GM12878 (cell line): ENCODE data around the gene PCGF1. TPM values are rescaled to one million over a fixed set of nuclear protein-coding genes. Genes with fewer than 3 reads are reported as not detected.
A peak's percentile ranks its signal among the peaks of the same experiment; 100 is the strongest.

Experiments used
- BMI1 ChIP-seq: fragments of 450-650 bp; IDR thresholded peaks from 2 replicates; pipeline ENCODE4 v1.6.1; 2016; ENCODE audit warnings: mild to moderate bottlenecking, moderate library complexity, borderline replicate concordance
- CHD2 ChIP-seq: IDR thresholded peaks from 2 replicates; pipeline ENCODE4 v1.6.1; 2011; ENCODE audit warnings: low read depth, low read length, improper control_type of control experiment, borderline replicate concordance
- FOS ChIP-seq: IDR thresholded peaks from 3 replicates; pipeline ENCODE4 v1.6.1; 2011; ENCODE audit warnings: borderline replicate concordance; ENCODE audit not compliant: insufficient read length; ENCODE audit errors: extremely low read depth
- FOXK2 ChIP-seq: fragments of 450-650 bp; IDR thresholded peaks from 2 replicates; pipeline ENCODE4 v1.6.1; 2017; ENCODE audit warnings: mild to moderate bottlenecking, moderate library complexity
- MEF2B ChIP-seq: fragments of 450-650 bp; IDR thresholded peaks from 2 replicates; pipeline ENCODE4 v1.6.1; 2018; ENCODE audit warnings: mild to moderate bottlenecking, moderate library complexity; ENCODE audit not compliant: partially characterized antibody, poor library complexity, severe bottlenecking
- MTA3 ChIP-seq: IDR thresholded peaks from 2 replicates; pipeline ENCODE4 v1.6.1; 2012; ENCODE audit warnings: low read length, inconsistent platforms, borderline replicate concordance
- MYB ChIP-seq: fragments of 150-350 bp; IDR thresholded peaks from 2 replicates; pipeline ENCODE4 v1.6.1; 2014; ENCODE audit warnings: mild to moderate bottlenecking, low read depth, low read length, borderline replicate concordance
- PAX5 ChIP-seq: IDR thresholded peaks from 2 replicates; pipeline ENCODE4 v1.6.1; 2011; ENCODE audit warnings: low read depth, low read length, borderline replicate concordance
- PBX3 ChIP-seq: IDR thresholded peaks from 2 replicates; pipeline ENCODE4 v1.6.1; 2011; ENCODE audit warnings: mild to moderate bottlenecking, low read depth, low read length, moderate library complexity; ENCODE audit not compliant: insufficient replicate concordance
- POLR2A ChIP-seq: IDR thresholded peaks from 2 replicates; pipeline ENCODE4 v1.6.1; 2011; ENCODE audit warnings: low read depth, mild to moderate bottlenecking, low read length
- POU2F2 ChIP-seq: IDR thresholded peaks from 3 replicates; pipeline ENCODE4 v1.6.1; 2011; ENCODE audit warnings: low read depth, mild to moderate bottlenecking, low read length, borderline replicate concordance
- RELB ChIP-seq: fragments of 450-650 bp; IDR thresholded peaks from 2 replicates; pipeline ENCODE4 v1.6.1; 2017; ENCODE audit warnings: low read depth, mild to moderate bottlenecking, moderate library complexity
- SMAD5 ChIP-seq: IDR thresholded peaks from 2 replicates; pipeline ENCODE4 v1.6.1; 2016; ENCODE audit warnings: antibody characterized with exemption, low read depth
- STAT3 ChIP-seq: IDR thresholded peaks from 2 replicates; pipeline ENCODE4 v1.6.1; 2011; ENCODE audit warnings: low read depth, low read length, improper control_type of control experiment
- SUZ12 ChIP-seq: fragments of 200-600 bp; sonication (generic); IDR thresholded peaks from one replicate; pipeline ENCODE4 v1.6.1; 2018; ENCODE audit warnings: antibody characterized with exemption, mild to moderate bottlenecking; ENCODE audit not compliant: unreplicated experiment
- TCF12 ChIP-seq: IDR thresholded peaks from 2 replicates; pipeline ENCODE4 v1.6.1; 2011; ENCODE audit warnings: low read depth, mild to moderate bottlenecking, low read length
- WRNIP1 ChIP-seq: IDR thresholded peaks from 2 replicates; pipeline ENCODE4 v1.6.1; 2011; ENCODE audit warnings: low read depth, low read length, improper control_type of control experiment, borderline replicate concordance
- polyA plus RNA-seq, 11 experiments: library from polyadenylated mRNA; depleted of rRNA in 4 of 11; unstranded in 6 of 11; stranded (reverse) in 5 of 11; fragments of >200 nt; fragmentation: Nextera tagmentation in 4 of 11; fragmentation: Illumina TruSeq in 1 of 11; extraction: Ambion mirVana in 4 of 11; extraction: Trizol in 1 of 11; gene quantifications; 1 replicate in 1 of 11; 2 replicates in 10 of 11; pipeline versions ENCODE4 v1.2.1 to v1.2.3, GENCODE V29; 2011 to 2016; ENCODE audit warnings: inconsistent platforms in 2 of 11, missing spikeins in 2 of 11, low read depth in 1 of 11
- total RNA-seq, 4 experiments: library from RNA; depleted of rRNA in 3 of 4; stranded (reverse); fragments of >200 nt in 3 of 4; fragmentation: Illumina TruSeq in 1 of 4; extraction: Trizol in 1 of 4; gene quantifications; 2 replicates each; pipeline versions ENCODE4 v1.2.1 to v1.2.3, GENCODE V29; 2013 to 2021
- TF ChIP-seq, protein P1 (sequence below): fragments of 450-650 bp; conservative IDR thresholded peaks from 2 replicates; pipeline ENCODE4 v1.6.1; 2017; ENCODE audit warnings: mild to moderate bottlenecking, moderate library complexity
- TF ChIP-seq, protein P2 (sequence below): fragments of 450-650 bp; IDR thresholded peaks from 2 replicates; pipeline ENCODE4 v1.6.1; 2016; ENCODE audit warnings: mild to moderate bottlenecking

The PCGF1 gene
- total and polyA plus RNA-seq, 10 of the 15 experiments (the other 5 are each of a cell fraction or from before 2014, with no cell fraction given), result 23.1 to 50.8 (median 27.4) TPM

GRCh38 chr2:74551942-74552913 is 44.7 kb upstream of the PCGF1 start (continued):
- TF ChIP-seq SMAD5 (peak; percentile 39; the same call in 1 of the 2 replicates), FOXK2 (no peak), BMI1 (no peak), MEF2B (peak; percentile 40), PAX5 (peak; percentile 92), RELB (0 out of 2 replicates have a peak, but pooled peaks have one; percentile 33), STAT3 (no peak), PBX3 (no peak), SUZ12 (no peak), MTA3 (no peak), TCF12 (peak; percentile 84), POLR2A (peak; percentile 28; the same call in 1 of the 2 replicates), MYB (no peak), WRNIP1 (no peak), POU2F2 (0 out of 3 replicates have a peak, but pooled peaks have one; percentile 9), FOS (no peak), CHD2 (no peak)
- TF ChIP-seq, protein P1, sequence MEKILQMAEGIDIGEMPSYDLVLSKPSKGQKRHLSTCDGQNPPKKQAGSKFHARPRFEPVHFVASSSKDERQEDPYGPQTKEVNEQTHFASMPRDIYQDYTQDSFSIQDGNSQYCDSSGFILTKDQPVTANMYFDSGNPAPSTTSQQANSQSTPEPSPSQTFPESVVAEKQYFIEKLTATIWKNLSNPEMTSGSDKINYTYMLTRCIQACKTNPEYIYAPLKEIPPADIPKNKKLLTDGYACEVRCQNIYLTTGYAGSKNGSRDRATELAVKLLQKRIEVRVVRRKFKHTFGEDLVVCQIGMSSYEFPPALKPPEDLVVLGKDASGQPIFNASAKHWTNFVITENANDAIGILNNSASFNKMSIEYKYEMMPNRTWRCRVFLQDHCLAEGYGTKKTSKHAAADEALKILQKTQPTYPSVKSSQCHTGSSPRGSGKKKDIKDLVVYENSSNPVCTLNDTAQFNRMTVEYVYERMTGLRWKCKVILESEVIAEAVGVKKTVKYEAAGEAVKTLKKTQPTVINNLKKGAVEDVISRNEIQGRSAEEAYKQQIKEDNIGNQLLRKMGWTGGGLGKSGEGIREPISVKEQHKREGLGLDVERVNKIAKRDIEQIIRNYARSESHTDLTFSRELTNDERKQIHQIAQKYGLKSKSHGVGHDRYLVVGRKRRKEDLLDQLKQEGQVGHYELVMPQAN, result 0 out of 2 replicates have a peak, but pooled peaks have one; percentile 38
- TF ChIP-seq, protein P2, sequence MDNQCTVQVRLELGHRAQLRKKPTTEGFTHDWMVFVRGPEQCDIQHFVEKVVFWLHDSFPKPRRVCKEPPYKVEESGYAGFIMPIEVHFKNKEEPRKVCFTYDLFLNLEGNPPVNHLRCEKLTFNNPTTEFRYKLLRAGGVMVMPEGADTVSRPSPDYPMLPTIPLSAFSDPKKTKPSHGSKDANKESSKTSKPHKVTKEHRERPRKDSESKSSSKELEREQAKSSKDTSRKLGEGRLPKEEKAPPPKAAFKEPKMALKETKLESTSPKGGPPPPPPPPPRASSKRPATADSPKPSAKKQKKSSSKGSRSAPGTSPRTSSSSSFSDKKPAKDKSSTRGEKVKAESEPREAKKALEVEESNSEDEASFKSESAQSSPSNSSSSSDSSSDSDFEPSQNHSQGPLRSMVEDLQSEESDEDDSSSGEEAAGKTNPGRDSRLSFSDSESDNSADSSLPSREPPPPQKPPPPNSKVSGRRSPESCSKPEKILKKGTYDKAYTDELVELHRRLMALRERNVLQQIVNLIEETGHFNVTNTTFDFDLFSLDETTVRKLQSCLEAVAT, result peak; percentile 74; the same call in 1 of the 2 replicates
